Bone marrow (tissue), 2 donors: ENCODE data around the gene CD37.

Experiments used
- DNase-seq, 2 donors: peaks; one replicate each; lab custom pipeline; 2025; lab: John Stamatoyannopoulos, UW

The CD37 gene

GRCh38 chr19:49382639-49383038 lies 47.4 kb downstream of the CD37 start:
- no peak for DNase-seq

- DNase-seq: no peak
These were observed 48.4 kb downstream of the CD37 start for GRCh38 chr19:49383599-49383998.

GRCh38 chr19:49387936-49388372 lies 52.7 kb downstream of the CD37 start, which contains the start of gene KASH5:
Gene KASH5 (plus strand): TSS chr19:49388249. CDS start chr19:49390884, 2,635 bp downstream.
- no peak for DNase-seq

- no peak for DNase-seq
These were observed 54.2 kb downstream of the CD37 start for GRCh38 chr19:49389406-49389805.
